GM19351 (cell line): Measurements from ENCODE around the gene CILP.

ENCODE experiments used
- ATAC-seq: cut with Tn5 transposase; IDR thresholded peaks from one replicate; pipeline ENCODE4 v1.9.1; 2021; ENCODE audit warnings: mild to moderate bottlenecking, moderate library complexity; ENCODE audit not compliant: unreplicated experiment

CILP gene

DNA sequence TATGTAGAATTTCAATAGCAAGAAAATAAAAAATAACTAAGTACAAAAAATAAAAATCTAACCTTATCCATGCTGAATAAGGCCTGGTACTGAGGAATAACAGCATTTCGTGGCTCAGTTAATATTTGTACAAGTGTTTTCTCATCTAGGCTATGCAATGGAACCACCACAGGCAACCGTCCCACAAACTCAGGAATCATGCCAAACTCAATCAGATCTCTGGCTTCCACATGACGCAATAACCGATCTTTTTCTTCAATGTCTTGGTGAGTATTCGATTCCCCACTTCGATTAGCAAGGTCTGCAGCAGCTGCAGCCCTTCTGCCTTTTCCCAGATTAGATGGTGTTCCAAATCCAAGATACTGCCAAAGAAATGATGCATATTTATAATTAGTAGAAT is 56.6 kb downstream of the CILP start:
- ATAC-seq, result no peak

DNA sequence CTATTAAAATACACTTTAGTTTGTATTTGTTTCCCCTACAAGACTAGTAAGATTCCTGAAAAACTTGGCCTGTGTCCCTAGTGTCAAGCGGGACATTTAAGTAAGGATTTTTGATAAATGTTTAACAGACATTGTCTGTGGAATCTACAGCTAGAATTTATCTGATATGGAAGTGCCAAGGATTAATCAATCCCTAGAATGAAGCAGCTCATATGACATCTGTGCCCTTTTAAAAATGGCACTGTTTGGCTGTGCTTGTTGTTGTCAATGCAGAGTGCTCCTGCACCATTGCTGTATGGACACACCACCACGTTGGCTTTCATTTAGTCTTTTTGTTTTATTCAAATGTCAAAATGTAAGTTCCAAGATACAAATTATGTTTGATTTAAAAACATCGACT is 63.4 kb downstream of the CILP start:
- ATAC-seq, result no peak

DNA sequence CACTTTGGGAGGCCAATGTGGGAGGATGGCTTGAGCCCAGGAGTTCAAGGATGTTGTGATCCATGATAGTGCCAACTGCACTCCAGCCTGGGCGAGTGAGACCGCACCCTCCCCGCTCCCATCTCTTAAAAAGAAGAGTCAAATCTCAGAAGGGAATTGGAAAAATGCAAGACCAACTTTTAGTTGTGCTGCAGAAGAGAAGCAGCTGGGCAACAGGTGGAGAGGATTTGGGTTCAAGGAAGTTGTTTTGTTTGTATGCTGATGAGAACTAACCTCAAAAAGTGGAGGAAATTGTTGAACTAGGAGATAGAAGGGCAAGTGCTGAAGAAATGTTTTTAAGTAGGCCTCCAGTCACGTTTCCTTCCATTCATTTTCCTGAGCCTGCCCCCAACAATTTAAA is 64.8 kb downstream of the CILP start:
- ATAC-seq, result no peak
